IPS DF 4.7 (cell line): ENCODE results near the gene CNTN2.

ENCODE experiments used
- DNase-seq: peaks from one replicate; pipeline ENCODE4 v3.0.0-alpha.2; 2013; ENCODE audit warnings: low spot score; ENCODE audit errors: extremely low read depth

CNTN2 gene

DNA sequence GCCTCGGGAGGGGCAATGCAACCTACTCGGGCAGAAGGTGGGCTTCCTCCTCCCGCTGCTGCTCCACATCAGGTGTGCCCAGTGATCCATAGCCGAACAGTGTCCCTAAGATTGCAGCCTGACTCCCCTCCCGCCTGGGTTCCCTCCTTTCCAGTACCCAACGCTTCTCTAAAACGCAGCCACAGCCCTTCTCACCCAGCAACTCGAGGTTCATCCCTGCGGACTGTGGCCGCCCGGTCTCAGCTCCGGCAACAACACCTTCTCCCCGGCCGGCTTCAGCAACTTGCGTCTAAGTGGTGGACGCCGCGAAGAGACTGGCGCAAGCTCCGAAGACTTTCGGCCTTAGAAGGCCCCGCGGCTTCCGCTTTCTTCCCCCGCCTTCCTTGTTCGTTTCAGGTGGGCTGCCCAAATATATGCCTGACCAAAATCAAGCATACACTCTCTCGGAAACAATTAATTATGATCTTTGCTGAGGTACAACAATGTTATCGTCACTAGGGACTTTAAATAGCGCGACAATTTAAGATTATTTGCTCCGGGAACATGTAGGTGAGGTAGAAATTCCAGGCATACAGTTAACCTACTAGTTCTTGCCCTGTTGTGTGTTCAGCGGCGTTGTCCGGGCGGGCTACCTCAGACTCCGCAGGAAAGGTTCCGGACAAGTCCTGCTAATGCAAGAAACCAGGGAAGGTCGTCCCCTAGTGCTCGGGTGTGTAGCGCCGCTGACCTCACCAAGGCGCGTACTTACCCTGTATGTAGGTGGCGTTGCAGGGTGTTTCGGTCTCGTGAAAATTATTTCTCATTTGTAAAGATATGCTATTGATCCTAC, 78.9 kb downstream of the CNTN2 start, which contains the start of gene RBBP5:
TSS of gene RBBP5 (minus strand) at position 319 of the 829 bp plus-strand sequence. CDS start at position 214, 105 bp downstream.
- DNase-seq = peak; percentile 78

DNA sequence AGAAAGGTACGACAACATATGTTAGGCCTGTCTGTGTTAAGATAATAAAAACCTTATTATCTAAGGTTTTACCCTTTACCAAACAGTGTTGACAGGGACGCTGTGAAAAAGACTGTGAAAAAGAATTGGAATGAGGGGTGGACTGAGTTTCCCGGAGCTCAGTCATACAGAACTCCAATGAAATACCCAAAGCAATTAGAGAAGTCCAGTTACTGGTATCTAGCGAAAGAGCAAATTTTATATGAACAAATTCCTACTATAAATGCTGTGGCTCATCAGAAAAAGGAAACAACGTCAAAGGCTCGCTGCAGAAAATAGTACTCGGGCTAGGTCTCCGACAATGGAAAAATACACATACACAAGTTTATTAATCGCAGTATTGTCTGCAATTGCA, 79.5 kb downstream of the CNTN2 start:
- DNase-seq = no peak

DNA sequence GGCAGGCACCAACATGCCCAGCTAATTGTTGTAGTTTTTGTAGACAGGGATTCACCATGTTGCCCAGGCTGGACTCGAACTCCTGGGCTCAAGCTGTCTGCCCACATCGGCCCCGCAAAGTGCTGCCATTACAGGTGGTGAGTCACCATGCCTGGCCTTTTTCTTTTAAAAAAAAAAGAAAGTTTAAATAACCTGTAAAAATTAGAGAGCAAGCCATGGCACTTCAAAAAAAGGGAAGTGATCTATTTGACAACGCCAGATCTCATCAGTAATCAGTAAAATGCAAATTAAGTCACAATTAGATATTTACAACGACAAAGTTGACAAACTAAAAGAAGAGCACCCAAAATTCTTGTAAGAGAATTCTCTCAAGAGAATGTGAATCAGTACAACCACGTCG, 81.7 kb downstream of the CNTN2 start:
- no peak for DNase-seq

DNA sequence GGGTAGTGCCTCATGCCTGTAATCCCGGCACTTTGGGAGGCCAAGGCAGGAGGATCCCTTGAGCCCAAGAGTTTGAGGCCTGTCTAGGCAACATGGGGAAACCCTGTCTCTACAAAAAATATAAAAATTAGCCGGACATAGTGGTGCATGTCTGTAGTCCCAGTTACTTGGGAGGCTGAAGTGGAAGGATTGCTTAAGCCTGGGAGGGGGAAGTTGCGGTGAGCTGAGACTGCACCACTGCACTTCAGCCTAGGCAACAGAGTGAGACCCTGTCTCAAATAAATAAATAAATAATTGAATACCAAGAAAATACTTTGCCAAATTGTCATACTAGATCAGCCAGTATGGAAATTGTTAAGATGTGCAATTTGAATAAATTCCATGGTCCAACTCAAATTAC, 84.6 kb downstream of the CNTN2 start:
- no peak for DNase-seq
